ENCODE measurements around the gene RFC5.
"Not testable (repeated sequence)": the region's sequence is repeated elsewhere in the genome, so short reads cannot be mapped to it uniquely, and the experiment has no call there.

RFC5 gene, protein sequence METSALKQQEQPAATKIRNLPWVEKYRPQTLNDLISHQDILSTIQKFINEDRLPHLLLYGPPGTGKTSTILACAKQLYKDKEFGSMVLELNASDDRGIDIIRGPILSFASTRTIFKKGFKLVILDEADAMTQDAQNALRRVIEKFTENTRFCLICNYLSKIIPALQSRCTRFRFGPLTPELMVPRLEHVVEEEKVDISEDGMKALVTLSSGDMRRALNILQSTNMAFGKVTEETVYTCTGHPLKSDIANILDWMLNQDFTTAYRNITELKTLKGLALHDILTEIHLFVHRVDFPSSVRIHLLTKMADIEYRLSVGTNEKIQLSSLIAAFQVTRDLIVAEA

DNA sequence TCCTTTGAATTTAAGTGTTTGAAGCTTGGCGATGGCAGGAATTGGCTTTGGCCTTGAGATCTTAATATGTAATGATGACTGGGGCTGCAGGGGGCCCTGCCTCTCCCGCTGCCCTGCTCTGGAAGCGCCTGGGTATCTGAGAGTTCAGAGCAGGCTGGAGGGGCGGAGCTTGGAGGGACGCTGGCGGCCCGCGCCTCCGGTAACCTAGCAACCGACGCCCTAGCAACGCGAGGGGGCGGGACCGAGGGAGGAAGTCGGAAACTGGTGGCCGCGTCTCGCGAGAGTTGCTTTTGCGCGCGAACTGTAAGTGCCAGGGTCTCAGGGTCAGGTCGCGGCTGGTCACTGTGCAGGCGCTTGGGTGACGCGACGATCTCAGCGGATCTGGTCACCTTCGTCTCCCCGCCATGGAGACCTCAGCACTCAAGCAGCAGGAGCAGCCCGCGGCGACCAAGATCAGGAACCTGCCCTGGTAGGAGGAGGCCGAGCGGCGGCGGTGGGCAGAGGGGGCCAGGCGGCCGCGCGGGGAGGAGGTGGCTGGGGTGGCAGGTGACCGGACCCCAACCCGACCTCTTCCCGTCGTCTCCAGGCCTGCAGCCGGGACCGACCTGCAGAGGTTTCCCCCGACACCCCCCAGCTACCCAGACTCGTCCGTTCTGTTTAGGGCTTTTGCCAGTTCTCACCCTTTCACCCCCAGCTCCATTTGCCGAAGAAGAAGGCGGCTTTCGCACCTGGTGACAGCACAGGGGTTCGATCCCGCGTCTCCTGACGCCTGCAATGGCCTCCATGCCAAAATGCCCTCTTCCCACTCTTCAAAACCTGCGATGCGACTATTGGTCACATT lies at the start of gene RFC5:
TSS of gene RFC5 (plus strand) at position 280 of the 841 bp plus-strand sequence. CDS start at position 405, 125 bp downstream.
- peak; percentile 89 to 96 for DNase-seq

DNA sequence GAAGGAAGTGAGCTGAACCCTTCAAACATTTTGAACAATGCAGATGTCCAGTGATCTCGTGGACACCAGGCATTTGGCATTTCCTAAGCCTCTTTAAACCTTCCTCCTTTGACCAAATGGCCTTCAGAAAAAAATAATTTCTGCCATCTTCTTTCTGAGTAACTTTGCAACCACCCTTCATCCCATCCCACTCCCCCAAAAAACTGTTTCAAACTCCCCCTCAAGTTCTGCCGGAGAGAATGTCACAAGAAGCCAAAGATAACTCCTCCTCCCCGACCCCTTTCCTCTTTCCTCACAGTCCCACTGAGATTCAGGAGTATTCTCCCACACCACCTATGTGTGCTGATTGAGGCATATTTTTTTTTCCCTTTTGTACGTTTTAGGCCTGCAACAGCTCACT lies 49.5 kb upstream of the RFC5 start:
- DNase-seq, result no peak

DNA sequence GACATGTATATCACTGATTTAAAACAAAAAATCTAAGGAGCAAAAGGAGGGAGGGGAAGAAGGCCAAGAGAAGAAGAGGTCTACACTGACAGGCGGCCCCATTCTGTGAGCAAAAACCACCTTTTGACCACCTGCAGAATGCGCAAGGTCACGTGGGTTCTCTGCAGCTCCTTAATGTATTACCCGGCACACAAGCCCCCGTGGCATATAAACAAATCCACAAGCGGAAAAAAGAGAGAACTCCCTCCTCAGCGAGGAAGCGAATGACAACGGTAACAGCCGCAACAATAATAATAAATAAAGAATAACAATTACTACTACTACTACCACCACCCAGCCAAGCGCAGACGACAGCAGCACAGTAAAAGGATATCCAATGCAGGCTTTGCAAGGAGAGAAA lies 49.0 kb upstream of the RFC5 start:
- no peak for DNase-seq

DNA sequence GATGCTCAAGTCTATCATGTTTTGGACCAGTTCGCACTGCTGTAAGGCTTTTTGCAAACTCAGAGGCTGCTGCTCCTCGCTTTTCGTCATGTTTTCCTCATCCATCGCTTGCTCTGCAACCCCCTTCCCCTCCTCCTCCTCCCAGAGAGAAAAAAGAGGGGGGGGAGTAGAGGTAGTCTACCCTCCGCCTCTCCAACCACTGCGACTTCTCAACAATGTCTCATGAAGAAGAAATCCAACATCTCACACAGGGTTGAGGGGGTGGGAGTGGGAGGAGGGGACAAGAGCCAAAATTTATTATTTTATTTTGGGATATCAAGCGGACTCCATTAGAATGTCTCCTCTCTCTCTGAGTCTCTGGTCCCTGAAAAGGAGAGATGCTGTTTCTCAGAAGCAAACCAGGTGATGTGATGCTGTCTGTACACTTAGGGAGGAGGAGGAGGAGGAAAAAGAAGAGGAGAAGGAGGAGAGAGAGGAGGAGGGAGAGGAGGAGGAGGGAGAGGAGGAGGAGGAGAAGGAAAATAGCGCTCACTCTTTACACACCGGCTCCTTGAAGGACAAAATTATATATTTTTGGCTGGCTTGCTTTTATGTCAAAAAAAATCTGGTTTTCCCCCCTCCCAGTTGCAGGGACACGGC lies 48.2 kb upstream of the RFC5 start:
- DNase-seq, result no peak

DNA sequence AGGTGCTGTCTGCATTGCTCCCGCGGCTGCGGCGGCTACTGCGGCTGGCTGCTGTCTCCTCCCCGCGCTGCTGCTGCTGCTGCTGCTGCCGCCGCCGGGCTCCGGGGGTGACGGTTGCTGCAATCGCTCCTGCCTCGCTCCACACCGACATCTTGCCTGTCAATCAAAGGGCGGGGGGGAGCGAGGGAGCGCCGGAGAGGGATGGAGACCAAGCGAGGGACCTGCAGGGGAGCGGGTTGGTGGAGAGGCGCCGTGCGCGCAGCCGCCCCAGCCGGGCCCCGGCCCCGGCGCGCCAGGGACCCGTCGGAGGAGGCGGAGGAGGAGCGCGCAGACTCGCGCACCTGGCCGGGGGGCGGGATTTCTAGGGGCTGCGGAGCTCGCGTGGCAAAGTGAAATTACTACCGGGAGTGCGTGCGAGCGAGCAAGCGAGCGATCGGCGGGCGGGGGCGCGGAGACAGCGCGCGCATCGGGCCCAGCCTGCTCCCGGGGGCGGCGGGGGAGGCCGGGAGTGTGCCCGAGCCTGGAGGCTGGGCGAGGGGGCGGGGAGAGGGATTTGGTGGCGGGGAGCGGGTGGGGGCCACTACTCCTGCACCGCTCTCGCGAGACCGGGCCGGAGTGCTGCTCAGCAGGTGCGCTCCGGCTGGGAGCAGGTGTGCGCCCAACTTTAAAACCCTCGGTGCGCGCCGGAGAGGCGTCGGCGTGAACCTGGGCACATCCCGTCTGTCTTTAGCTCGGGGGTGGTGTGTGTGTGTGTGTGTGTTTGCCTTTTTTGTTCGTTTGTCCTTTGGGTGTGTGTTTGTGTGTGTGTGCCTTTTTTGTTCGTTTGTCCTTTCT lies 47.5 kb upstream of the RFC5 start, which contains the start of gene KSR2:
TSS of gene KSR2 (minus strand) at position 165 of the 834 bp plus-strand sequence. CDS start 735 bp downstream, outside the sequence.
- peak in 1 of 2 experiments; percentile 27 for DNase-seq

DNA sequence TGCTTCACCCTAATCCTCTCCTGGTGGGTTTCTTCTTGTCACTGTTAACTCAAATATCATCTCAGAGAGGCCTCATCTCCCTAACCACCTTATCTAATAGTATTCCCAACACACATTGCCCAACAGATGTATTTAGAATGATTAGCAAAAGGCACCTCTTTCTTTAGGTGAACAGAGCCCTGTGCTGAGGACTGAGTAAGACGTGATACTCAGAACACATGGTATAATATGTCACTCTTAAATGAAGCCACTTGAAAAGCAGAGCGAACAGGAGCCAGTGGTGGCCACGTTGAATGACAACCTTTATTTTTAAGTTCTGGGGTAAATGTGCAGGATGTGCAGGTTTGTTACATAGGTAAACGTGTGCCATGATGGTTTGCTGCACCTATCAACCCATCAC lies 46.2 kb upstream of the RFC5 start:
- DNase-seq, result no peak

DNA sequence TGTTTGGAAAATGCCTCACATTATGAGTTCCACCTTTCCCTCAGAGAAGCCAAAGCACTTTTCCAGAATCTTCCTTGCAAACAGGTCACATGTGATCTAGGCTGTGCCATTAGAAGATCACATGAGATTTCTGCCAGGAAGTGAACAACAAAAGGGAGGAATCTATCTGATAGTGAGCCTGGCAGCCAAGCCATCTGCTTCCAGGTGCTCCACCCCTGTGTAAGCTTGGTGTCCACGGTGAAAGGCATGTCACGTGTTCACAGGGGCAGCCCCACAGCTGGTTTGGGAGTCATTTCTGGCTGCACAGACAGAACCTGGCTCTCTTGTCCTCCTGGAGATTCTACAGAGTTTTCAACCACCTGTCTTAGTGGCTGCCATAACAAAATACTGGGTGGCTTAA lies 44.2 kb upstream of the RFC5 start:
- DNase-seq, result no peak

DNA sequence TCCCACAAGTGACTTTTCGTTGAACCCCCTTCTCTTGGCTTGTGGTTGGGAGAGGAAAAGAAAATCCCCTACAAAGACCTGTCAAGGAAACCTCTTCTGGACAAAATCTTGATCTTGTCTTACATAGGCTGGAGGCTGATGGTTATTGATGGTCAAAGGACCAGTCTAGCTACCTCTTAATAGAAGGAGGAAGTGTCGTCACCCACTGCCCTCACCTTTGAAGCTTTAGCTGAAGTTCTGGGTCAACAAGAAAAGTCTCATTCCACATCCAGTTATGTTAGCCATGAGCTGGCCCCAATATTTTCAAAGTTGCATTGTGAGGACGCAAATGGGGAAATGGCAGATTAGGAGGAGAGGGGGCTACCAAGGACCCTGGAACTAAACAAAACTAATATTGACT lies 41.5 kb upstream of the RFC5 start:
- DNase-seq, result no peak

DNA sequence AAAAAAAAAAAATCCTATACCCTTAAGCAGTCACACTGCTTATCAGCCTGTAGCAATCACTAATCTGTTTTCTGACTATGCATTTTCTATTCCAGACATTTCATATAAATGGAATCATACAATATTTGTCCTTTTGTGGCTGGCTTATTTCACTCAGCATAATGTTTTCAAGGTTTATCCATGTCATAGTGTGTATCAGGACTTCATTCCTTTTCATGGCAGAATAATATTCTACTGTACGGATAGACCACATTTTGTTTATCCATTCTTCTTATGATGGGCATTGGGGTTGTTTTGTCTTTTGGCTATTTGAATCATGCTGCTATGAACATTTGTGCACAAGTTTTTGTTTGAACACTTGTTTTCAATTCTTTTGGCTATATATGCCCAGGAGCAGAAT lies 39.1 kb upstream of the RFC5 start:
- DNase-seq, result no peak

DNA sequence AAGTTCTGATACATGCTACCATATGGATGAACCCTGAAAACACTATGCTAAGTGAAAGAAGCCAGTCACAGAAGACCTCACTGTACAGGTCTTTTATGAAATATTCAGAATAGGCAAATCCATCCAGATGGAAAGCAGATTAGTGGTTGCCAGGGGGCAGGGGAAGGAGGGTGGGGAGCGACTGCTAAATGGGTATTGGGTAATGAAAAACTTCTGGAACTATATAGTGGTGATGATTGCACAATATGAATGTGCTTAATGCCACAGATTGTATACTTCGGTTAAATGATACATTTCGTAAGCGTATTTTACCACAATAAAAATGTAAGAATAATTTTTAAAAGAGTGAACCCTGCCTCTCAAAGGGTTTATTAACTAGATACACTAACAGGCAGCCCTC lies 35.9 kb upstream of the RFC5 start:
- DNase-seq, result no peak

DNA sequence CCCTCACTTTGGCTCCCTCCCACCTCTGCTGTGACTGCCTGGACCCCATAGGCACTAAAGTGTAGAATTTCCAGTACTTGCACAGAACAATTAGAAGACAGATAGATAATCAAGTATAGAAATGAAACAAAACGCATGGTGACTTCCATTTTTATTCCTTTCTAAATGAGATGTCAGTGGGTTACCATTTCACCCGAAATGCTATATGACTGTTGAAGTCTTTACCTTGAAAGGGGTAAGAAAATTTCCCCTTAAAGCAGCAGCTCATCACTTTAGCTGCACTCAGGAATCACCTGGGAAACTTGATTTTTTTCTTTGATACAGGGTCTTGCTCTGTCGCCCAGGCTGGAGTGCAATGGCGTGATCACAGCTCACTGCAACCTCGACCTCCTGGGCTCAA lies 35.2 kb upstream of the RFC5 start:
- no peak for DNase-seq

DNA sequence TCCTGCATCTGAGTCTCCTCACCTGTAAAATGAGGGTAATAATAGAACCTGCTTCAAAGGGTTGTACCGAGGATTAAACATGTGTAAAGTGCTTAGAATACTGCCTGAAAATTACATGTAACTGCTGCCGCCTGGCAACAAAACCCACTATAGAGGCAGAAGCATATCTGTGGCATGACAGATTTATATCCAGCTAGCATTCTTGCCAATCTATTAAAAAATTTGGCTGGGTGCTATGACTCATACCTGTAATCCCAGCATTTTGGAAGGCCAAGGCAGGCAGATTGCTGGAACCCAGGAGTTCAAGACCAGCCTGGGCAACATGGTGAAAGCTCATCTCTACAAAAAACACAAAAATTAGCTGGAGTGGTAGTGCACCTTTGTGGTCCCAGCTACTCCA lies 31.3 kb upstream of the RFC5 start:
- no peak for DNase-seq

DNA sequence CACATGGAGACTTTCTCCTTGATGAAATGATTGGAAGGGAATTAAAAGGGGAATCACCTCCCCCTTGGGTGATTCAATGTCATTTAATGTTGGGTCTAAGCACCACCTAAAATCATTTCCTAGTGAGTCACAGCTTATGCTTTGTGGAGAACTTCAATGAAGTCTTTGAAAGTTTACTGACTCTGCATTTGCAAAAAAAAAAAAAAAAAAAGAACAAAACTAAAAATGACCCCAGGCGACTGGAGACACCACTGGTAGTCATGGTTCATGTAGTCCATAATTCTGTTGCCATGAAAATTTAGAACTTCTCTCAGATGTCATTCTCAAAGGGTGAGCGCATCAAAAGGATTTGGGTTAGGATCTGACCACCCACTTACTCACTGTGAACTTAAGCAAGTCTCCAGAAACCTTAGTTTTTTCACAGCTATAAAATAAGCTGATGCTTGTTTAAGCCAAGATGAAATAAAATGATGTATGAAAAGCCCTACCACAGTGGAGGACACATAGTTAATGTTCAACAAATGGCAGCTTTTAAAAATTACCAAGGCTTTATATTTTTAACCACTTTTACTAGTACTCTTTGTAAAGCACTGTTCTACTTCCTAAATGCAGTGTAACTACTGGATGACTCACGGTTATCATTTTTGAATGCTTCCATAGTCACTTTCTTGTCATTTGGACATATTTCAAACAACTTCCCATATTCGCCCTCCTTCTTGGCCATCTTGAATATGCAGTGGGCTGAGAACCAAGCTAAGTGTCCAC lies 29.6 kb upstream of the RFC5 start:
- peak; percentile 47 to 66 for DNase-seq

DNA sequence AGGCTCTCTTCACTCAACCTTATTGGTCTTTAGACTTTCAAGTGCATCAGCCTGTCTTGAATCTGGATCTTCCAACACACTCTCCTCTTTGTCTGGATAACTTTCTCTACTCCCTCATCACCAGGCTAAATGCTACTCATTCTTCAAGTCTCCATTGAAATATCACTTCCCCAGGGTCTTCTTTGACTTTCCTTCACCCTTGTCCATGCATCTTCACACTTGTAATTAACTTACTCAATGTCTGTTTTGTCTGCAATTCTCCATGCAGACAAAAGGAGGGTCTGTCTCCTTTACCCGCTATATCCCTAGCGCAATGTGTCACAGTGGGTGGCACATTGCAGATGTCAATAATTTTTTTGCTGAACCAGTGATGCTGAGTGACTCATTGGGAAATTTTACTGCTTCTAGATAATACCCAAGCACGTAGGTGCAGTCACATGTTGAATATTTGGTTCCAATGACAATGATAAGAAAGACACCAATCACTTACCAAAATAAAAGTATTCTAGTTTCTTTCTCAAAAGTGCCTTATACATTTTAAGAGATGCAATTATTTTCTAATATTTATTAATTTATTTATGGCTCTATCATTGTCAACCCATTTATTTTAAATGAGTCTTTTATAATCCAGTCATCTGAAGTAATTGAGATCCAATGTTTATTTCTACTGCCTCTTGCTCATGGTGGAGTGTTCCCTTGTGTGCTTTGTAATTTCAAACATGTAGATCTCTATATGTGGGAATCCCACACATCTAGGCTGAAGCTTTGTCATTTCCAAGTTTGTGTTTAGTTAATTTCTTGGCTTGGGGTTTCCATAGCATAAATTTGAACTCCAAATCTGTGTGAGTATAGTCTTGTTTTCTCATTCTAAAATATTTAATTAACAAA lies 21.7 kb upstream of the RFC5 start:
- DNase-seq, result no peak

DNA sequence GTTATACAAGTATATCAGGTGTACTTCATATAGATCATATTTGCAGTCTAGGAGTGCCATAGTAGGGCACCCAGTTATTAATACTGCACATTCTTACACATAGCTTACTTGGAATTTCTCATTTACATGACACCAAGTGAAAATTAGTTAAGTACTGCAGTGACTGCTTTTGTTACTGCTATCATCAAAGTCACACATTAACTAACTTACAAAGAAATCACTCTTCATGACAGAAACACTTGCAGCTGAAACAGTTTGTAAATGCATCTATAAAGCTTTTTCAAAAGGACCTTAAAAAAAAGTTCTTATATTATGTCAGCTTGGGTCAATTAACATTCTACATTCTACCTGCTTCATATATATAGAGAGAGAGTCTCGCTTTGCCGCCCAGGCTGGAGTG lies 17.8 kb upstream of the RFC5 start:
- no peak for DNase-seq

DNA sequence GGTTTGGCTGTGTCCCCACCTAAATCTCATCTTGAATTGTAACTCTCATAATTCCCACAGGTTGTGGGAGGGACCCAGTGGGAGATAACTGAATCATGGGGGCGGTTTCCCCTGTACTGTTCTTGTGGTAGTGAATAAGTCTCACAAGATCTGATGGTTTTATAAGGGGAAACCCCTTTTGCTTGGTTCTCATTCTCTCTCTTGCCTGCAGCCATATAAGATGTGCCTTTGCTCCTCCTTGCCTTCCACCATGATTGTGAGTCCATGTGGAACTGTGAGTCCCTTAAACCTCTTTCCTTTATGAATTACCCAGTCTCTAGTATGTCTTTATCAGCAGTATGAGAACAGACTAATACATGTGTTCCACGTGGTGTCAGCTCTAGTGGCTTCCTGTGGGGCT lies 16.7 kb upstream of the RFC5 start:
- not testable (repeated sequence) for DNase-seq

DNA sequence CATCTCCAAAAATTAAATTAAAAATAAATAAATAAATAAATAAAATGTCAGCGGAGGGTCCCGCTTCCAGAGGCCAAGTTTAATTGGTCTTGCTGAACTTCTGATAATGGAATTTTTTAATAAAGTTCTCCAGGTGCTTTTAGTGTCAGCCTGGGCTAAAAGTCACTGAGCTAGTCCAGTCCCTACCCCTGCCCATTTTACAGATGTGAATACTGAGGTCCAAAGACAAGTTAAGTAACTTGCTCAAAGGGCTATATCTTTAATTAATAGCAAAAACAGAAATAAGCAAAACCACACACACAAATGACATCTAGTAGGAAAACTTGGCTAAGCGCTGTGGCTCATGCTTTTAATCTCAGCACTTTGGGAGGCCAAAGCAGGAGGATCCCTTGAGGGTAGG lies 5.6 kb upstream of the RFC5 start:
- no peak for DNase-seq

DNA sequence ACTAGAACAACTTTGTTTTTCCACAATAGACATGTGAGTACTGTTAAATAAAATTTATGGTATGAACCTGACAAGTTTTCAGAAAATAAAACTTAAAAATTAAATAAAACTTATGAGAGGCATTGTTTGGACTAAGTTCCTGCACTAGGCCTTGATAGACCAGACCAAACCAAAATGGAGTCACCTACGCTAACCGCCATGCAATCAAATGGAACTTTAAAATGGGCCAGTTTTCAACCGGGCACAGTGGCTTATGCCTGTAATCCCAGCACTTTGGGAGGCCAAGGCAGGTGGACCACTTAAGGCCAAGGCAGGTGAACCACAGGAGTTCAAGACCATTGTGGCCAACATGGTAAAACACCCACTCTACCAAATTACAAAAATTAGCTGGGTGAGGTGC lies 5.1 kb upstream of the RFC5 start:
- no peak for DNase-seq

DNA sequence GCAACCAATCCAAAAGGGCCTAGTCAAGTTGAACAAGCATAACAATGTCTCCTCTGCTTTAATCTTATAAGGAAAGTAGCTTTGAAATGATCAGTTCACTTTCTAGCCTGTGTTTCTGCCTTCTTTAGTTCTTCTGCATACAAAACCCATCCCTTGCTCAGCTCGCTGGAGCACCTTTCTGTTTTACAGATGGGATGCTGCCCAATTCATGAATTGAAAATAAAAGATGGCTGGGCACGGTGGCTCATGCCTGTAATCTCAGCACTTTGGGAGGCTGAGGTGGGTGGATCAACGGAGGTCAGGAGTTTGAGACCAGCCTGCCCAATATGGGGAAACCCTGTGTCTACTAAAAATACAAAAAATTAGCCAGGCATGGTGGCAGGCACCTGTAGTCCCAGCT lies 4.5 kb upstream of the RFC5 start:
- no peak for DNase-seq

DNA sequence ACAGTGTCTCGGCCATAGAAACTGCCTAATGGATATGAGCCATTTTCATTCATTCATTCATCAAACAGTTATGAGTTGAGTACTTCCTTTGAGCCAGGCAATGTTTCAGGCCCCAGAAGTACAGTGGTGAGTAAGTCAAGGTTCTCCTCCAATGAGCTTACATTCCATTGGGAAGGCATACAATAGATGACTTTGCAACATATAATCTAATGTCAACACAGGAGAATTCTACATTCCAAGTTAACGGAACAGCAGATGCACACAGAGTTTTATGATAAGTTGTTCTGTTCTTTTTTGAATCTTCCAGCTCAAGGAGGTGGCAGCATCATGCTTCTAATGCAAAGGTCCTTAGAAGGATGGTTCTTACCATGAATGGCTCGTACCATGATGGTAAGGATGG lies 3.2 kb upstream of the RFC5 start:
- no peak for DNase-seq

DNA sequence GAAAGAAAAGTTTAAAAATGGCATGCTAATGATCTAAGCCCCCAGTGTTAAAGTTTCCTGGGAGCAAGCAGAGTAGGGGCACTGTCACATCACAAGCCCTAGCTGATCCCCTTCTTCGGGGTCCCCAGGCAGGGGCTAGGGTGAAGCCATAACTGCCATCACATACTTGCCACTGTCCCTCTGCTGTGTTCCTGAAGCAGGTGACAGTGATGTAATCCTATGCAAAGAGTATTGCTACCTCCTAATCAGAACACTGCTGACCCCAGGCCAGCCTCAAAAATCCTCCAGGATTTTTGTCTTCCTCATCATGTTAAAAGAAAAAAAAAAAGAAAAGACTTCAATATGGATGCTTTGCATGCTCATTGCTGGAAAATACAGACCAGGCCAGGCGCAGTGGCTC lies 1.2 kb upstream of the RFC5 start:
- DNase-seq, result no peak
